ENCODE measurements around the gene SMURF2. TPM values are rescaled to one million over a fixed set of nuclear protein-coding genes. Genes with fewer than 3 reads are reported as not detected.

SMURF2 gene
- total and polyA plus RNA-seq, 10 of the 15 experiments (the other 5 are each of a cell fraction or from before 2014, with no cell fraction given), result 2.8 to 13.4 (median 7.5) TPM

DNA sequence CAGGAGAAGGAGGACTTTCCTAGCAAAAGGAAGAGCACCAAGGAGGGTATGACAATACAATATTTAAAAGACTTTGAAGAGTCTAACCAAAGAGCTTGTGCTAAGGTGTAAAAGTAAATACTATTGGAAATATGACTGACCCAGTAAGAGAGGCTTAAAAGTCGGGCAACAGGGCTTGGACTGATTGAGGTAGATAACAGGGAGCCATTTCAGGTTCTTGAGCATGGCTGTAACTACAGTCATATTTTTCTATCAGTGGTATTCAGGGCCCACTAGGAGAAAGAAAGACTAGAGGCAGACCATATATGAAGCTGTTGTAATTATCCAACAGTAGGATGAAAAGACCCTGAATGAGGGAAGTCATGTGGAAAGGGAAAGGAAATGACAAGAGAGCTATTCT is 62.3 kb downstream of the SMURF2 start:
- no TSS peak for BruUV-seq (replicated peaks)
- Histone ChIP-seq H2AFZ (ENCODE audit: control insufficient read depth, low read depth, low read length) (no peak overlapping the region), H3K36me3 (ENCODE audit: control insufficient read depth in 2 of 2, insufficient read depth in 2 of 2, low read length in 1 of 2) (no peaks in the 10 kb centered on the region), H3K27ac (ENCODE audit: control insufficient read depth, insufficient read depth) (no peak overlapping the region), H3K79me2 (ENCODE audit: control insufficient read depth, insufficient read depth, low read length) (no peaks in the 10 kb centered on the region), H3K4me1 (ENCODE audit: control insufficient read depth, insufficient read depth, low read length) (peaks cover 4% of the 10 kb centered on the region; the same call in 1 of the 2 replicates), H3K9me3 (replicated peaks; ENCODE audit: control insufficient read depth, insufficient read depth, low read length) (no peaks in the 10 kb centered on the region), H4K20me1 (ENCODE audit: control insufficient read depth, insufficient read depth) (no peaks in the 10 kb centered on the region), H3K27me3 (replicated peaks in 1 of 2; ENCODE audit: control insufficient read depth in 2 of 2, insufficient read depth in 2 of 2, low read length in 1 of 2) (no peaks in the 10 kb centered on the region), H3K4me2 (ENCODE audit: control insufficient read depth, insufficient read depth) (peak overlapping the region; percentile 78; the same call in 1 of the 2 replicates), H3K9ac (ENCODE audit: control insufficient read depth, insufficient read depth, low read length) (no peak overlapping the region), H3K4me3 (no peak overlapping the region)
- in situ Hi-C loops (cut with MboI) (no loop called here), intact Hi-C loops (cut with micrococcal nuclease; ENCODE audit: unreplicated experiment) (loop anchor here (5.0 kb wide), 2 partner anchors 37 to 178 kb away; no protein-coding TSS in a partner anchor)
- DNase-seq (ENCODE audit: low read depth, low spot score) (no peak), ATAC-seq (peak; percentile 20; the same call in 2 of the 3 replicates), FAIRE-seq (no peak)
- ChIA-PET RAD21 (ENCODE audit: unreplicated experiment) (interaction anchor here (1.2 to 2.5 kb wide), 2 partner anchors 50 to 180 kb away, joined by 3 to 11 read pairs; no protein-coding TSS in a partner anchor), POLR2A (interaction anchor here (0.6 to 1.1 kb wide), 2 partner anchors 69 to 203 kb away, joined by 3 to 4 read pairs; no protein-coding TSS in a partner anchor), CTCF (interaction anchor here (0.8 to 2.5 kb wide), 8 partner anchors 14 to 107 kb away, joined by 3 to 23 read pairs (median 4); no protein-coding TSS in a partner anchor), SMC1A (ENCODE audit: uncharacterized antibody, unreplicated experiment) (interaction anchor here (0.6 to 3.1 kb wide), 8 partner anchors 8 to 180 kb away, joined by 3 to 24 read pairs (median 5); no protein-coding TSS in a partner anchor)
- no peak for TF ChIP-seq EP300 (IDR thresholded peaks at IDR 0.05; ENCODE audit: borderline replicate concordance in 1 of 2, control insufficient read depth in 1 of 2, low read depth in 2 of 2, low read length in 2 of 2)
- TF ChIP-seq ZNF384 (IDR thresholded peaks at IDR 0.05; ENCODE audit: borderline replicate concordance, low read depth, low read length), result no peak
- 46% methylated on average over 1 of the region's 1 CpG for WGBS (ENCODE audit: insufficient coverage, insufficient replicate concordance, low lambda C conversion rate, missing lambda C conversion rate)

- WGBS (ENCODE audit: insufficient coverage, insufficient replicate concordance, low lambda C conversion rate, missing lambda C conversion rate), result 36% methylated on average over 10 of the region's 10 CpGs
- Histone ChIP-seq H3K9ac (ENCODE audit: control insufficient read depth, insufficient read depth, low read length) (peak overlapping the region; percentile 61), H3K4me3 (peak overlapping the region; percentile 37; the same call in 1 of the 2 replicates), H3K27me3 (replicated peaks in 1 of 2; ENCODE audit: control insufficient read depth in 2 of 2, insufficient read depth in 2 of 2, low read length in 1 of 2) (no peaks in the 10 kb centered on the region), H3K36me3 (ENCODE audit: control insufficient read depth in 2 of 2, insufficient read depth in 2 of 2, low read length in 1 of 2) (no peaks in the 10 kb centered on the region), H2AFZ (ENCODE audit: control insufficient read depth, low read depth, low read length) (peak overlapping the region; percentile 85), H3K4me1 (ENCODE audit: control insufficient read depth, insufficient read depth, low read length) (peaks cover 4% of the 10 kb centered on the region; the same call in 1 of the 2 replicates), H4K20me1 (ENCODE audit: control insufficient read depth, insufficient read depth) (no peaks in the 10 kb centered on the region), H3K27ac (ENCODE audit: control insufficient read depth, insufficient read depth) (peak overlapping the region; percentile 76), H3K79me2 (ENCODE audit: control insufficient read depth, insufficient read depth, low read length) (no peaks in the 10 kb centered on the region), H3K9me3 (replicated peaks; ENCODE audit: control insufficient read depth, insufficient read depth, low read length) (no peaks in the 10 kb centered on the region), H3K4me2 (ENCODE audit: control insufficient read depth, insufficient read depth) (peak overlapping the region; percentile 78)
- ChIA-PET CTCF (interaction anchor here (0.6 to 3.1 kb wide), 10 partner anchors 14 to 695 kb away, joined by 3 to 23 read pairs (median 4); no protein-coding TSS in a partner anchor), SMC1A (ENCODE audit: uncharacterized antibody, unreplicated experiment) (interaction anchor here (0.6 to 3.1 kb wide), 16 partner anchors 8 to 179 kb away, joined by 3 to 24 read pairs (median 4); no protein-coding TSS in a partner anchor), POLR2A (interaction anchor here (1.1 kb wide), 1 partner anchor 69 kb away, joined by 3 read pairs; no protein-coding TSS in a partner anchor), RAD21 (ENCODE audit: unreplicated experiment) (interaction anchor here (1.2 to 2.5 kb wide), 2 partner anchors 50 to 180 kb away, joined by 3 to 11 read pairs; no protein-coding TSS in a partner anchor)
- TF ChIP-seq POLR2A (IDR thresholded peaks at IDR 0.05; ENCODE audit: low read depth, low read length) (peak; percentile 66), GATAD2B (conservative IDR thresholded peaks at IDR 0.05; ENCODE audit: low read depth) (no peak), FOXK2 (IDR thresholded peaks at IDR 0.05) (no peak), RUNX3 (IDR thresholded peaks at IDR 0.05; ENCODE audit: low read length) (peak; percentile 51; the same call in 1 of the 2 replicates), SPI1 (IDR thresholded peaks at IDR 0.05; ENCODE audit: borderline replicate concordance, insufficient read depth, low read depth, low read length) (peak; percentile 76; the same call in 1 of the 2 replicates), SMARCA5 (IDR thresholded peaks at IDR 0.05) (0 out of 2 replicates have a peak, but pooled peaks have one; percentile 44)
- TF ChIP-seq, protein P1, sequence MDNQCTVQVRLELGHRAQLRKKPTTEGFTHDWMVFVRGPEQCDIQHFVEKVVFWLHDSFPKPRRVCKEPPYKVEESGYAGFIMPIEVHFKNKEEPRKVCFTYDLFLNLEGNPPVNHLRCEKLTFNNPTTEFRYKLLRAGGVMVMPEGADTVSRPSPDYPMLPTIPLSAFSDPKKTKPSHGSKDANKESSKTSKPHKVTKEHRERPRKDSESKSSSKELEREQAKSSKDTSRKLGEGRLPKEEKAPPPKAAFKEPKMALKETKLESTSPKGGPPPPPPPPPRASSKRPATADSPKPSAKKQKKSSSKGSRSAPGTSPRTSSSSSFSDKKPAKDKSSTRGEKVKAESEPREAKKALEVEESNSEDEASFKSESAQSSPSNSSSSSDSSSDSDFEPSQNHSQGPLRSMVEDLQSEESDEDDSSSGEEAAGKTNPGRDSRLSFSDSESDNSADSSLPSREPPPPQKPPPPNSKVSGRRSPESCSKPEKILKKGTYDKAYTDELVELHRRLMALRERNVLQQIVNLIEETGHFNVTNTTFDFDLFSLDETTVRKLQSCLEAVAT (IDR thresholded peaks at IDR 0.05), result peak; percentile 53; the same call in 1 of the 2 replicates
- DNase-seq (ENCODE audit: low read depth, low spot score) (no peak), ATAC-seq (peak; percentile 98), FAIRE-seq (no peak)
- in situ Hi-C loops (cut with MboI), result no loop called here
- no TSS peak for BruUV-seq (replicated peaks)
- intact Hi-C loops (cut with micrococcal nuclease; ENCODE audit: unreplicated experiment), result no loop called here
These were observed 62.9 kb downstream of the SMURF2 start for GRCh38 chr17:64599187-64599676.
